HG03139 (cell line): ENCODE results near the gene CACHD1.

Source experiments
- ATAC-seq: cut with Tn5 transposase; IDR thresholded peaks from one replicate; pipeline ENCODE4 v1.9.1; 2021; ENCODE audit not compliant: unreplicated experiment

The CACHD1 gene

GRCh38 chr1:64519901-64520300, 50.0 kb downstream of the CACHD1 start:
- no peak for ATAC-seq

DNA sequence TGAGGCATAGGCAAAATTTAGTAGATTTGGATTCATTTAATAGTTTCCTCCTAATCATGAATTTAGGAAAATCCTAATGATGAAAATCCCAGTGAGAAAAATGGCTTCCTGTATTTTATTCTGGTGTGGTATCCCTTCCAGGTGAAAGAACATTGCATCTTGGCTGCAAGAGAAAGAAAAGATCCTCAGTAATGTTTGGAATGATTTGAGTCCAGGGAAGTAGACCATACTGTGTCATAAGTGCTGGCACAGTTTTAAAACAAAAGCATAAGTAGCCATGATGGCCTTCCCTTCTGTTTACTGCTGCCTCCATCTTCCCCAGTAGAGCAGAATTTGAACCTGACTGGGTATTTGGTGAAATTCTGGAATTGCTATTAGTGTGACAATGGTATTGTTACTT, 52.8 kb downstream of the CACHD1 start:
- no peak for ATAC-seq

- ATAC-seq, result no peak
These were observed 53.7 kb downstream of the CACHD1 start for GRCh38 chr1:64523413-64524337.

DNA sequence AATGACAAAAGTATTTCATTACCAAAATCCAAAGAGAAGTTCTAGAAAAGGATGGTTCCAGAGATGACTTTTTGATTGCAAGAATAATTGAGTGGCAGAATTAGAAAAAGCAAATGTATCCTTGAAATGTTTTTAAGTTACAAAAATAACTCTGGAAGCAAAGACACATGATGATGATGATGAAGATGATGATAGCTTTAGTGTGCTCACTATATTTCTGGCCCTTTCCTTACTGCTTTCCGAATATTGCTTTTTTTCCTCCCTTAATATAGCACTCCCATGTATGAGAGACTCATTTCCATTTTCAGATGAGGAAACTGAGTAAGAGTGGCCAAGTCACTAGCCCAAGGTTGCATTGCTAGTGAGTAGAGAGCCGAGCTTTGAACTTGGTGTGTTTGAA, 54.7 kb downstream of the CACHD1 start:
- no peak for ATAC-seq

GRCh38 chr1:64525116-64525686, 55.3 kb downstream of the CACHD1 start:
- no peak for ATAC-seq

- no peak for ATAC-seq
These were observed 56.4 kb downstream of the CACHD1 start for GRCh38 chr1:64526312-64526711.

- no peak for ATAC-seq
These were observed 57.2 kb downstream of the CACHD1 start for GRCh38 chr1:64527165-64527564.

DNA sequence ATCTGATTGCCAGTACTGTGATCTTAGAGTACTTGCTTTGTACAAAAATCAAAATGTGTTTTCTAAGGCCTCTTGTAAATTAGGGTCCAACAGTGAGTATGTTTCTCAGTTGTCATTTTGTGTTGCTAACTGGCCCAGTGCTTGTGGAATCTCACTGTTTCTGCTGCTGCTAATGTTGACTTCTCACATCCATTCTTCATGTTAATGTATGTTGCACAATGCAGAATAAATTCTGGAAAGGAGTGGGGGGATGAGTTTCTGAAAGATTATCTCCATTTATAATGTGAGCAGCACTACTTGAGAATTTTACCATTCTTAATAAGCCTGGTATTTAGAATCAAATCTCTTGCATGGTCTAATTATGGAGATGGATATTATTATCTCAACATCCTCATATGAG, 57.9 kb downstream of the CACHD1 start:
- no peak for ATAC-seq

DNA sequence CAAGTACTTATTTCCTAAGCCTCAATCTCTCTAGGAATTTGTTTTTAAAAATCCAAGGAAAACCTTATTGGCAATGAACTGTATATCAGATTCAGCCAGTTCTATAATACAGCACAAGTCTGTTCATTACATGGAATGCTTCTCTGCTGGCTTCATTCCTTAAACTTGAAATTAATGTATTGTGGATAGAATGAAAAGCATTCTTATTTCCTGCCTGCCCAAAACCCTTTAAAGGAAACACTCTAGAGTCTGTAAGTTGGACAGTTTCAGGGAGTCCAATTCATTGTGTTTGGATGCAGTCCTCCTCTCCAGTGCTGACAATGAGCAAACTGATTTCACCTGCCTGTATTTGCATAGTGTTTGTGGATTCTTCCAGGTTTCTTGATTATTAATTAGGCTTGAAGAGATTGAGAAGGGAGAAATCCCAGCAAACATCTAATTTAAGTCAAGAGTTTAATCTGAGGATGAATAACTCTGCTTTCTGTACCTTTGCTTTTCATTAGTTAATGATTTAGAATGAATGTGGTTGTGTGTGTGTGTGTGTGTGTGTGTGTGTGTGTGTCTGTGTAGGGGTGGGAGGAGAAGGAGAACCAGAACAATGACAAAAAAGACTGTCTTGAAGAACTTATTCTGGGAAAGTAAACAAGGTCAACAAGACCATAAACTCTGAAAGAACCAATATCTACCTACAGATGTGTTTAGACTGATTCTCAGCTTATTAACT, 61.2 kb downstream of the CACHD1 start:
- no peak for ATAC-seq

DNA sequence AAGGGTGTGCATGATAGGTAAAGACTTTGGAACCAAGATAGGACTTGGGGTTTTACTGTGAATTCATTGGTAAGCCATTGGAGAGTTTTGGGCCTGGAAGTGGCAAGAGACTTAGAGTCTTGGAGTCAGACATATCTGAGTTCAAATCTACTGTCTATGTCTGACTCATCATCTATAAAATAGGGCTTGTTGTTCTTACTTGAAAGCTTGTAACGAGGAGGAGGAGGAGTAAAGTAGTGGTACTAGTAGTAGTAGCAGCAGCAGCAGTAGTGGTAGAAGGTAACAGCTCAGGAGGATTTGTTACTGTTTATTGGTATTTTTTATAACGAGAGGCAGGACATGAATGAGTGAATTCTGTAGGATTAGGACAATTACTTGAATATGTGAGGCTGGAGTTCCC, 62.7 kb downstream of the CACHD1 start:
- no peak for ATAC-seq

DNA sequence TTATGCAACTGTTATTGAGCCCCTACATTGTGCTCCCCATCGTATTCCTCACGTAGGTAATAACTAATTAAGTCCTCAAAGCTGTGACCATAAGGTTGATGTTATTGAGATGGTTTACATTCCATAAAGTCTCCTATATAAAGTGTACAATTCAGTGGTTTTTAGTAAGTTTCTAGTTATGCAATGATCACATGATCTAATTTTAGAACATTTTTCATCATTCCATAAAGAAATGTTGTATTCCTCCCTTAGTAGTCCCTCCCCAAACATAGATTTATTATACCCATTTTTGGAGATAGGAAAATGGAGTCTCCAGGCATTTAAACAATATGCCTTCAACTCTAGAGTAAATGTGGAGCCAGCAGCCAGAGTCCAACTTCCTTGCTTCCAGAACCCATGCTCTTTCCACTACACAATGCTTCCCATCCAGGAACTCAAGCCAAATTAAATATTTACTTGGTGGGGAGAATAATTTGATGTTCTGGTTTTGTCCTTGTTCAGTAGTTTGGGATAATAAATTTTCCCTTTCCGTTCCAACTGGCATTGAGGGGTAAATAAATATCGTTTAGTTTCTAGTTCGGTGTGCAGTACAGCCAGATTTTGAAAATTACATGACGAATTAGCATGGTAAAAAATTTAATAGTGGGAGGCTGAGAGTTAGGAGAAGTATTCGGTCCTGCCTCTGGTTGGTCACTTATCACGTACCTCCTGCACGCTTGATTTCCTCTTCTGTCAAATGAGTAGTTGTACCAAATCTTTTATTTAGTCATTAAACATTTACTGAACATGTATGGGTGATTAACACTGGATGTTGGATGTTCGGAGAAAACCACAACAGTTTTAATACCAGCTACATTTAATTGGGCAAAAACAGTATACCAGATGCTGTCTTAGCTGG, 66.3 kb downstream of the CACHD1 start:
- ATAC-seq, result no peak

- no peak for ATAC-seq
These were observed 67.0 kb downstream of the CACHD1 start for GRCh38 chr1:64536836-64537490.

GRCh38 chr1:64537942-64538341, 68.0 kb downstream of the CACHD1 start:
- ATAC-seq, result no peak

GRCh38 chr1:64538389-64538788, 68.5 kb downstream of the CACHD1 start:
- ATAC-seq, result no peak

GRCh38 chr1:64539289-64539688, 69.4 kb downstream of the CACHD1 start:
- ATAC-seq, result no peak

- ATAC-seq, result no peak
These were observed 69.9 kb downstream of the CACHD1 start for GRCh38 chr1:64539781-64540218.

DNA sequence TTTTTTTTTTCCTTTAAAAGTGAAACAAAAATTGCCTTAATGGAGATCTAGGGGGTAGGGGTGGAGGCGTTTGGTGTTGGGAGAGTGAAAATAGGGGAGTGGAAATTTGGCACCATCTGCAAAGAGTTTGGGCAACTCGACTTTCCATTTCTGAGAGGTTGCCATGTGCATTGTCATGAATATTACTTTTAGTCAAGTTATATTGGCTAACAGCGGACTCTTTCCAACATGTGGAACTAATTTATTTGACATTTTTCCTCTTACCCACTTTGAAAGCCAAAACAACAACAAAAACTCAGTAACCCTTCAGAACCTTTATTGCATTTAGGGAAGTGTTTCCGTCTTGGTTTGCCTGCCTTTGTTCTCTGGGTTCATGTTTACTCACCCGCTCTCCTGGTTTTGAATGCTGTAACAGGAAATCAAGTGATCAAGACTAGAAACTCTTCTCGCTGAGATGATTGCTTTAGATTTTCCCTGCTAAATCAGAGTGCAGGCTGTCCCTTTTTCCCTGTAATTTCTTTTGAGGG, 70.4 kb downstream of the CACHD1 start:
- ATAC-seq, result no peak

DNA sequence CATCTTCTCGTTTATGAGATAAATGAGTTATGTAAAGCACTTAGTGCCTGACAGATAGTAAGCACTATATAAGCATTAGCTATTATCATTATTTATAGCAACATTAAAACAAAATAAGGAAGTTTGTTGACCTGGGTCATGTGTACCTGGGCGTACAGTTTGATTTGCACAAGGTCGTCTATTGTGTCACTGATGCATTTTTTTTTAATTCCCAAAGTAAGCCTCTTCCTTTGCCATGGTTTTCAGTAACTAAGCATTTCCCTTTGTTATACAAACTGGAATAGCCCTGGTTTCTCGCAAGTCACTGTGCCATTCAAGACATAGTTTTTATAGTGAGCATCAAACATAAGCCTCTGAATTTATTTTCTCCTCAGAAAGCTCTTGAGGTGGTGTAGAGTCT, 72.2 kb downstream of the CACHD1 start:
- no peak for ATAC-seq

DNA sequence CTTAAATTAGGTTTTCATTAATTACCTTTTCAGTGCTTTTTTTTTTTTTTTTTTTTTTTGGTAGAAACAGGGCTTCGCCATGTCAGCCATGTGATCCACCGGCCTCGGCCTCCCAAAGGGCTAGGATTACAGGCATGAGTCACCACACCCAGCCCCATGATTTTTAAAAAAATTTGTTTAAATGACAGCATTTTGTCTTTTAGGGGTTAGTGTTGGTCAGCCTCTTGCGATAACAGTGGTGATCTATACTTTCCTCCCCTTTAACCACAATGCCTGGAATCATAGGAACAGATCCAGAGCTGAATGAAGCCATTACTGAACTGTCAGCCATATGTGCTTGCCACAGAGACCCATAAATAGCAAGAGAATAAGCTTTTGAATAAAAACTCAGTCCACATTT, 73.9 kb downstream of the CACHD1 start:
- ATAC-seq, result no peak
